ENCODE results near the gene ETFA.
A peak's percentile ranks its signal among the peaks of the same experiment; 100 is the strongest.

The ETFA gene

DNA sequence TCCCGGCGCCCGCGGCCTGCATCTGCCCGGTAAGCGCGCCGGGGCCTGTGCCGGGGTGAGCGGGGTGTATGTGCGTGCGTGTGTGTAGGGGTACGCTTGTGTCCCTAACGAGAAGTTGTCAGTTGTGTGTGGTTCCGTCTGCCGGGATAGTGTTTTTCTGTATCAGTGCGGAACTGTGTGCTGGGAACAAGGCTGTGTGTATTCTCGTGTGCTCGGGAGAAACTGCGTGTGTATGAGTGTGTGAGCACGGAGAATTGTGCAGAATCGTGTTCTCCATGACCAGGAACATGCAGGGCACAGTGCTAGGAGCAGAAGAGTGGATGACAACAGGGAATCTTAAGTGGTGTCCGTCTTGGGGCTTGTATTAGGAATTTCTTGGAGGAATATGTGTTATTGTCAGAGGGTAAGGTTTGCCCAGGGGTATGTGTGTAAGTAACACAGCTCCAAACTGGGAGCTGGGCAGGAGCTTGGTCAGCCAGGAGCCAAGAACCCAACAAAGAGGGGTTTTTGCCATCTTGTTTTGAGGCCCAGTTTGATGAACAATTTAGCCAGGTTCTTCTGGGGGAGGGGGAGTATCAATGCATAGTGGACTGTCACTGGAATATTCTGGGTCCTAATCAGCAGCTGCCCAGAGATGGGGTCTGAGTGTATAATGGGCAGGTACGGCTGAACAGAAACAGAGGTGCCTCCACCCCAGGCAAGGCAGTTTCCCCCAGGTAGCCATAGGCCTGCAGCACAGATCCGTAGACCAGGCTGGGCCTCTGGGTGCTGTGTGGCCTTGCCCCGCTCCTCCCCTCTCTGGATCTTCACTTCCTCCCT, 27.4 kb upstream of the ETFA start:
- ATAC-seq = no peak
- TF ChIP-seq, protein P1, sequence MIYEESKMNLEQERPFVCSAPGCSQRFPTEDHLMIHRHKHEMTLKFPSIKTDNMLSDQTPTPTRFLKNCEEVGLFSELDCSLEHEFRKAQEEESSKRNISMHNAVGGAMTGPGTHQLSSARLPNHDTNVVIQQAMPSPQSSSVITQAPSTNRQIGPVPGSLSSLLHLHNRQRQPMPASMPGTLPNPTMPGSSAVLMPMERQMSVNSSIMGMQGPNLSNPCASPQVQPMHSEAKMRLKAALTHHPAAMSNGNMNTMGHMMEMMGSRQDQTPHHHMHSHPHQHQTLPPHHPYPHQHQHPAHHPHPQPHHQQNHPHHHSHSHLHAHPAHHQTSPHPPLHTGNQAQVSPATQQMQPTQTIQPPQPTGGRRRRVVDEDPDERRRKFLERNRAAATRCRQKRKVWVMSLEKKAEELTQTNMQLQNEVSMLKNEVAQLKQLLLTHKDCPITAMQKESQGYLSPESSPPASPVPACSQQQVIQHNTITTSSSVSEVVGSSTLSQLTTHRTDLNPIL (CRISPR knock-in tag; IDR thresholded peaks at IDR 0.05; ENCODE audit: low read depth) = no peak

DNA sequence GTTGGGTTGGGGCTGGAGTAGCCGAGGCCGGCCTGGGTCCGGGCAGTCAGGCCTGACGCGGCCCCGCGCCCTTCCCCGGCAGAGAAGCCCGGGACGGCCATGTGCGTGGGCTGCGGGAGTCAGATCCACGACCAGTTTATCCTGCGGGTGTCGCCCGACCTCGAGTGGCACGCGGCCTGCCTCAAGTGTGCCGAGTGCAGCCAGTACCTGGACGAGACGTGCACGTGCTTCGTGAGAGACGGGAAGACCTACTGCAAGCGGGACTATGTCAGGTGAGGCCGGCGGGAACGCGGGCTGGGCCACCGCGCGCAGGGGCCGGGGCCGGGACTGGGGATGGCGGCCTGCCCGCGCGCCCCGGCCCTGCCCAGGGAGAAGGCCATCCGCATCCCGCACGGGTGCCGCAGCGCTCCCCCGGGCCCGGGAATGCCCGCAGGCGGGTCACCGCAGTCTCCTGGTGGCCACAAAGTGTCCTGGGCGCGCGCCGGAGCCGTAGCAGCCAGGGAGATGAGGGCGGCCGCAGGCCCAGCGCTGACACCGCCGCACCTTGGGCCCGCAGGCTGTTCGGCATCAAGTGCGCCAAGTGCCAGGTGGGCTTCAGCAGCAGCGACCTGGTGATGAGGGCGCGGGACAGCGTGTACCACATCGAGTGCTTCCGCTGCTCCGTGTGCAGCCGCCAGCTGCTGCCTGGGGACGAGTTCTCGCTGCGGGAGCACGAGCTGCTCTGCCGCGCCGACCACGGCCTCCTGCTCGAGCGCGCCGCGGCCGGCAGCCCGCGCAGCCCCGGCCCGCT, 26.6 kb upstream of the ETFA start:
- ATAC-seq = peak; percentile 9
- 0 out of 2 replicates have a peak, but pooled peaks have one; percentile 22 for TF ChIP-seq GLIS3 (CRISPR knock-in tag; IDR thresholded peaks at IDR 0.05)
- no peak for TF ChIP-seq TCF4 (CRISPR knock-in tag; IDR thresholded peaks at IDR 0.05; ENCODE audit: borderline replicate concordance)
- no peak for TF ChIP-seq ARNTL (CRISPR knock-in tag; IDR thresholded peaks at IDR 0.05; ENCODE audit: borderline replicate concordance, low read depth)

DNA sequence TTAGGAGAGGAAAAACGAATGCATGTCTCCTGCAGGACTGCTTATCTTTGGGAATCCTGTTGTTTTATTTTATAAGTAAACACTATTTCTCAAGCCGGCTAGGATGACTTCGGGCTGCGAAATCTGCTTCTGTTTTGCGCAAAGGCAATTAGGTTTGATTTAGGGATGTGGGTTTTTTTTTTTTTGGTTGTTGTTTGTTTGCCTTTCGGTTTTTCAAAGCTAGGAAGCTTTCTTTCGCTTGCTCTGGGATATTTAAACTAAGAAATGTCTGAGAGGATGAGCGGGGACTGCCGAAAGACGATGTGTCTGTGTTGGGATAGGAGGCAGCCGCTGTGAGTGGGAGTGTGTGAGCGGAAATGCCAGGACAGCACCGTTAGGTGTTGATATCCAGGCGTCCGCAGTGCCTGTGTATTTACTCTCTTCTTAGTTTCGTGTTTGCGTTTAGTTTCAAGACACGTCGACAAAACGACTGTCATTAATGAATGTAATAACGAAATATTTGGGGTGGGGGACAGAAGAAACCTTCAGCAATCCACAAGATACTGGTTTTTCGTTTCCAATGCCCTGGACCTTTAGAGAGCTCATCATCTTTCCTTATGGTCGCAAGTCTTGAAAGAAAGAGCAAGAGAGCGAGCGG, 25.9 kb upstream of the ETFA start:
- peak; percentile 64 for ATAC-seq
- TF ChIP-seq ARNTL (CRISPR knock-in tag; IDR thresholded peaks at IDR 0.05; ENCODE audit: borderline replicate concordance, low read depth) (no peak), ZC3H10 (CRISPR knock-in tag; IDR thresholded peaks at IDR 0.05) (no peak), ZNF565 (CRISPR knock-in tag; conservative IDR thresholded peaks at IDR 0.05; ENCODE audit: low read depth) (no peak), SNAI2 (CRISPR knock-in tag; IDR thresholded peaks at IDR 0.05) (no peak), GLIS3 (CRISPR knock-in tag; IDR thresholded peaks at IDR 0.05) (no peak)

DNA sequence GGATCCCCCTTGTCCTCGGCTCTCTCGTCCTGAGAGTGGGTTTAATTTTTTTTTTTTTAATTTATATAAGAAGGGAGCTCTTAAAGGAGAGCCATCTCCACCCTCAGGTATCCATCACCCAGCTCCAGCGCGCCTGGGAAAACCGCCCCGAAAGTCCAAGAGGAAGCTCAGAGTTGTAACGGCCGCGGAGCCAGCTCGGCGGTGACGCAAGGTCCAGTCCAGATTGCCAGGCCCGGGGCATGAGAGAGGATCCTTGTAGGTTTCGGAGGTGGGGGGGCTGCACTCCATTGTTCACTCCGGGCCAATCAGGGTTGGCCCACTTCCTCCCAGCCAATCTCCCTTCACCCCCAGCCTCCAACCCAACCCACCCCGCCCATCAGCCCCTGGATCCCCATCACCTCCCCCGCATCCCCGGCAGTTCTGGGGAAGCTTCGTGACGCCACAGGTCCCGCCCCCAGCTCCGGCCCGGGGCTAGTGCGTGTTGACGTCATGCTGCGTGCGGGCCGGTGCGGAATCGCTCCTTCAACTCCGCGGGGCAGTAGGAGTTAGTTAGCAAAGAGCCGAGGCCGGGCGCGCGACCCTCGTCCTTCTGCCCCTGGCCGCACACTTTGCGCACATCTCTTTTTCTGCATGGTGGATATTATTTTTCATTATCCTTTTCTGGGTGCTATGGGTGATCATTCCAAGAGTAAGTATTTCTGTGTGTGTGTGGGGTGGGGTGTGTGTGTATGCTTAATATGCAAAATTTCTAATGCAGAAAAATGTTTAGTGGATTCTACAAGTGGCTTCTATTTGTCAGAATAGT, 25.2 kb upstream of the ETFA start, which contains the start of gene ISL2:
Gene ISL2 (plus strand): TSS at position 520 of the 805 bp plus-strand sequence. CDS start 111 bp downstream, at position 631.
- TF ChIP-seq ZNF70 (CRISPR knock-in tag; IDR thresholded peaks at IDR 0.05) = no peak
- peak; percentile 83 for TF ChIP-seq ZFP3 (CRISPR knock-in tag; IDR thresholded peaks at IDR 0.05)
- TF ChIP-seq ISL1 (CRISPR knock-in tag; IDR thresholded peaks at IDR 0.05) = no peak
- TF ChIP-seq, protein P2, sequence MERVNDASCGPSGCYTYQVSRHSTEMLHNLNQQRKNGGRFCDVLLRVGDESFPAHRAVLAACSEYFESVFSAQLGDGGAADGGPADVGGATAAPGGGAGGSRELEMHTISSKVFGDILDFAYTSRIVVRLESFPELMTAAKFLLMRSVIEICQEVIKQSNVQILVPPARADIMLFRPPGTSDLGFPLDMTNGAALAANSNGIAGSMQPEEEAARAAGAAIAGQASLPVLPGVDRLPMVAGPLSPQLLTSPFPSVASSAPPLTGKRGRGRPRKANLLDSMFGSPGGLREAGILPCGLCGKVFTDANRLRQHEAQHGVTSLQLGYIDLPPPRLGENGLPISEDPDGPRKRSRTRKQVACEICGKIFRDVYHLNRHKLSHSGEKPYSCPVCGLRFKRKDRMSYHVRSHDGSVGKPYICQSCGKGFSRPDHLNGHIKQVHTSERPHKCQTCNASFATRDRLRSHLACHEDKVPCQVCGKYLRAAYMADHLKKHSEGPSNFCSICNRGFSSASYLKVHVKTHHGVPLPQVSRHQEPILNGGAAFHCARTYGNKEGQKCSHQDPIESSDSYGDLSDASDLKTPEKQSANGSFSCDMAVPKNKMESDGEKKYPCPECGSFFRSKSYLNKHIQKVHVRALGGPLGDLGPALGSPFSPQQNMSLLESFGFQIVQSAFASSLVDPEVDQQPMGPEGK (CRISPR knock-in tag; IDR thresholded peaks at IDR 0.05; ENCODE audit: borderline replicate concordance) = peak; percentile 40; the same call in 1 of the 2 replicates

DNA sequence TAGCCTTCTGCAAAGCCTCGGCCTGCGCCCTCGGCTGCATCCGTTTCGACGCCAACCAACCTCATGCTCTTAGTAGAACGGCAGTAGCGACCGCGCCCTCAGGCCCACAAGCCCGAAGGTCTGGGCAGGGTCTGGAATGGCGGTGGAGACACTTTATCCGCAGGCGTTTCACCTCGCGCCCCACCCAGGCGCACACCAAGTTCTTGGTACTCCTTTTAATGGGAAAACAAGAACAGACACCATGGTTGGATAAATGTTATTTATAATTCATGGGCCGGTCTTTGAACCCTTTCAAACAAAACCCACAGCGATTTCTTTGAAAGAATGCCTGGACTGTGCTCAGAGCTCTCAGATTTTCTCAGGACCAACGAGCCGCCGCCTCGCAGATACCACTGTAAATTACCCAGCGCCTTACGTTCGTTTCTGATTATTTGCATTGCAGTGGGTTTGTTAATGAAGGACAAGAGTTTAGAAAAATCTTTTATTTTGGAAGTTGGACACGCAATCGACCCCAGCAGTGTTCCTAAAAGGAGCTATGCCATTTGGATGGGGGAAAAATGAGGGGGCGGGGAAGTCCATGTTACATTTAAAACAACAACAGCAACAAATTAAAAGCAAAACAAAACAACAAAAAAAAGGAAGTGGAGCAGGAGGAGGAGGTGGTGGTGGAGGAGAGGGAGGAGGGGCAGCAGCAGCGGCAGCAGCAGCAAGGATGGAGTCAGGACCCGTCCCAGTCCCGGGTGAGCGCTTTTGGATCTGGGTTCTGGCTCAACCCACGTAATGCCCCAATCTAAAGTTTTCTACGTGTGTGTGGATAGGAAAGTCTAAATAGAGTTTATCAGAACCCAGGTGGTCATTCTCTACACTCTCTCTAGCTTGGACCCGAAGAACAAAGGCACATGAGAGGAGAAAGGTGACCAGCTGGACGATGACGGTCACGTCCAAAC, 24.3 kb upstream of the ETFA start:
- TF ChIP-seq ARNTL (CRISPR knock-in tag; IDR thresholded peaks at IDR 0.05; ENCODE audit: borderline replicate concordance, low read depth) = no peak
- 0 out of 2 replicates have a peak, but pooled peaks have one; percentile 11 for TF ChIP-seq SNAI2 (CRISPR knock-in tag; IDR thresholded peaks at IDR 0.05)
- ATAC-seq = peak; percentile 34

More for the DNA sequence above, 25.2 kb upstream of the ETFA start, which contains the start of gene ISL2:
- peak; percentile 89 for ATAC-seq

DNA sequence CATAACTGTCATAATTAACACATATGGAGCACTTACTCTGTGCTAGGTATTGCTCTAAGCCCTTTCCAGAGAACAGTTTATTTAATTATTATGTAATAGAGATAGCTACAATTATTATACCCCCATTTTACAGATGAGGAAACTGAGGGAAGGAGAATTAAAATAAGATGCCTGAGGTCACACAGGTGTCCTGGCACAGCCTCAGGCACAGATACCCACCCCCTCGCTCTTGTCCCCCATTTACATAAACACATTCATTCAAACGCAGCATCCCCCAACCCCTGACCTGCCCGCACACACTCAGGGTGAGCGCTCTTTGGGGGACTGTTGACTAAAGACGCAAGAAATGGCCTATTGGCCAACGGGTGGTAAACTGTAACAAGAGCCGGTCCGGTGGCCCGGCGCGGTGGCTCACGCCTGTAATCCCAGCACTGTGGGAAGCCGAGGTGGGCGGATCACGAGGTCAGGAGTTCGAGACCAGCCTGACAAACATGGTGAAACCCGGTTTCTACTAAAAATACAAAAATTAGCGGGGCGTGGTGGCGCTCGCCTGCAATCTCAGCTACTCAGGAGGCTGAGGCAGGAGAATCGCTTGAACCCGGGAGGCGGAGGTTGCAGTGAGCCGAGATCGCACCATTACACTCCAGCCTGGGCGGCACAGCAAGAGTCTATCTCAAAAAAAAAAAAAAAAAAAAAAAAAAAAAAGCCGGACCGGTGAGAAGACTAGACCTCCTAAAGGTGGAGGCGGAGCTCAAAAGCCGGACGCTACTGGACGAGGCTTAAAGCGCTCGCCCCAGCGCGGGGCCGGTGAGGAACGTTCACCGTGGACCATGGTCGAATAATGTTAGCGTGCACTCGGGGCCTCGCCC, 23.4 kb upstream of the ETFA start:
- ATAC-seq = no peak
- TF ChIP-seq BACH2 (CRISPR knock-in tag; IDR thresholded peaks at IDR 0.05; ENCODE audit: borderline replicate concordance) (no peak), TCF4 (CRISPR knock-in tag; IDR thresholded peaks at IDR 0.05; ENCODE audit: borderline replicate concordance) (no peak), ESRRG (CRISPR knock-in tag; IDR thresholded peaks at IDR 0.05) (no peak), ZC3H10 (CRISPR knock-in tag; IDR thresholded peaks at IDR 0.05) (no peak), OSR1 (CRISPR knock-in tag; IDR thresholded peaks at IDR 0.05) (no peak), SNAI2 (CRISPR knock-in tag; IDR thresholded peaks at IDR 0.05) (no peak), ISL1 (CRISPR knock-in tag; IDR thresholded peaks at IDR 0.05) (no peak)
- TF ChIP-seq, protein P3, sequence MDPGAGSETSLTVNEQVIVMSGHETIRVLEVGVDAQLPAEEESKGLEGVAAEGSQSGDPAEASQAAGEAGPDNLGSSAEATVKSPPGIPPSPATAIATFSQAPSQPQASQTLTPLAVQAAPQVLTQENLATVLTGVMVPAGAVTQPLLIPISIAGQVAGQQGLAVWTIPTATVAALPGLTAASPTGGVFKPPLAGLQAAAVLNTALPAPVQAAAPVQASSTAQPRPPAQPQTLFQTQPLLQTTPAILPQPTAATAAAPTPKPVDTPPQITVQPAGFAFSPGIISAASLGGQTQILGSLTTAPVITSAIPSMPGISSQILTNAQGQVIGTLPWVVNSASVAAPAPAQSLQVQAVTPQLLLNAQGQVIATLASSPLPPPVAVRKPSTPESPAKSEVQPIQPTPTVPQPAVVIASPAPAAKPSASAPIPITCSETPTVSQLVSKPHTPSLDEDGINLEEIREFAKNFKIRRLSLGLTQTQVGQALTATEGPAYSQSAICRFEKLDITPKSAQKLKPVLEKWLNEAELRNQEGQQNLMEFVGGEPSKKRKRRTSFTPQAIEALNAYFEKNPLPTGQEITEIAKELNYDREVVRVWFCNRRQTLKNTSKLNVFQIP (CRISPR knock-in tag; IDR thresholded peaks at IDR 0.05; ENCODE audit: borderline replicate concordance, low read depth) = no peak
- TF ChIP-seq, protein P4, sequence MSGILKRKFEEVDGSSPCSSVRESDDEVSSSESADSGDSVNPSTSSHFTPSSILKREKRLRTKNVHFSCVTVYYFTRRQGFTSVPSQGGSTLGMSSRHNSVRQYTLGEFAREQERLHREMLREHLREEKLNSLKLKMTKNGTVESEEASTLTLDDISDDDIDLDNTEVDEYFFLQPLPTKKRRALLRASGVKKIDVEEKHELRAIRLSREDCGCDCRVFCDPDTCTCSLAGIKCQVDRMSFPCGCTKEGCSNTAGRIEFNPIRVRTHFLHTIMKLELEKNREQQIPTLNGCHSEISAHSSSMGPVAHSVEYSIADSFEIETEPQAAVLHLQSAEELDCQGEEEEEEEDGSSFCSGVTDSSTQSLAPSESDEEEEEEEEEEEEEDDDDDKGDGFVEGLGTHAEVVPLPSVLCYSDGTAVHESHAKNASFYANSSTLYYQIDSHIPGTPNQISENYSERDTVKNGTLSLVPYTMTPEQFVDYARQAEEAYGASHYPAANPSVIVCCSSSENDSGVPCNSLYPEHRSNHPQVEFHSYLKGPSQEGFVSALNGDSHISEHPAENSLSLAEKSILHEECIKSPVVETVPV (CRISPR knock-in tag; IDR thresholded peaks at IDR 0.05) = no peak
